ENCODE measurements around the gene GCH1. TPM values are rescaled to one million over a fixed set of nuclear protein-coding genes. Genes with fewer than 3 reads are reported as not detected.

GCH1 gene
- total and polyA plus RNA-seq, 4 donors: 7.2 to 44.9 (median 14.8) TPM

- WGBS, 2 donors: 94 to 96% methylated on average over 9 of the region's 9 CpGs
- Histone ChIP-seq H3K9me3 (ENCODE audit: control insufficient read depth in 4 of 4, insufficient read depth in 3 of 4, low read length in 3 of 4) (no peaks in the 10 kb centered on the region), H3K4me1 (ENCODE audit: control insufficient read depth in 5 of 5, insufficient read depth in 5 of 5, low read length in 5 of 5) (no peaks in the 10 kb centered on the region), H3K4me3 (no peak overlapping the region), H3K36me3 (ENCODE audit: control insufficient read depth in 4 of 4, insufficient read depth in 4 of 4, low read length in 4 of 4) (peaks cover 0 to 2% (median under 1%) of the 10 kb centered on the region in 4 donors), H3K9ac (ENCODE audit: insufficient read depth in 1 of 2, low read length in 2 of 2) (no peak overlapping the region), H3K27me3 (ENCODE audit: control insufficient read depth in 3 of 3, insufficient read depth in 3 of 3, low read length in 2 of 3) (no peaks in the 10 kb centered on the region), H3K27ac (ENCODE audit: low read depth in 1 of 2, low read length in 1 of 2) (no peak overlapping the region)
- no peak for DNase-seq
- no peak for ATAC-seq (ENCODE audit: insufficient read depth, low FRiP score)
- no peak for TF ChIP-seq CTCF (IDR thresholded peaks at IDR 0.05; ENCODE audit: control extremely low read depth, extremely low read depth)
These were observed 42.2 kb upstream of the GCH1 start for GRCh38 chr14:54944737-54945391.

GRCh38 chr14:54942913-54943312 lies 40.3 kb upstream of the GCH1 start:
- Histone ChIP-seq H3K9me3 (ENCODE audit: control insufficient read depth in 4 of 4, insufficient read depth in 3 of 4, low read length in 3 of 4) (no peaks in the 10 kb centered on the region), H3K27me3 (ENCODE audit: control insufficient read depth in 3 of 3, insufficient read depth in 3 of 3, low read length in 2 of 3) (no peaks in the 10 kb centered on the region), H3K4me1 (ENCODE audit: control insufficient read depth in 5 of 5, insufficient read depth in 5 of 5, low read length in 5 of 5) (no peaks in the 10 kb centered on the region), H3K9ac (ENCODE audit: insufficient read depth in 1 of 2, low read length in 2 of 2) (no peak overlapping the region), H3K36me3 (ENCODE audit: control insufficient read depth in 4 of 4, insufficient read depth in 4 of 4, low read length in 4 of 4) (peaks cover 0 to 1% (median under 1%) of the 10 kb centered on the region in 4 donors), H3K4me3 (no peak overlapping the region), H3K27ac (ENCODE audit: low read depth in 1 of 2, low read length in 1 of 2) (no peak overlapping the region)
- DNase-seq (no peak), ATAC-seq (ENCODE audit: insufficient read depth, low FRiP score) (no peak)
- 81 to 86% methylated on average over 4 of the region's 4 CpGs for WGBS, 2 donors
- TF ChIP-seq CTCF (IDR thresholded peaks at IDR 0.05; ENCODE audit: control extremely low read depth, extremely low read depth): no peak

- Histone ChIP-seq H3K27ac (ENCODE audit: low read depth in 1 of 2, low read length in 1 of 2) (no peak overlapping the region), H3K27me3 (ENCODE audit: control insufficient read depth in 3 of 3, insufficient read depth in 3 of 3, low read length in 2 of 3) (no peaks in the 10 kb centered on the region), H3K9ac (ENCODE audit: insufficient read depth in 1 of 2, low read length in 2 of 2) (no peak overlapping the region), H3K4me1 (ENCODE audit: control insufficient read depth in 5 of 5, insufficient read depth in 5 of 5, low read length in 5 of 5) (no peaks in the 10 kb centered on the region), H3K36me3 (ENCODE audit: control insufficient read depth in 4 of 4, insufficient read depth in 4 of 4, low read length in 4 of 4) (no peaks in the 10 kb centered on the region), H3K9me3 (ENCODE audit: control insufficient read depth in 4 of 4, insufficient read depth in 3 of 4, low read length in 3 of 4) (no peaks in the 10 kb centered on the region), H3K4me3 (no peak overlapping the region)
- no peak for ATAC-seq (ENCODE audit: insufficient read depth, low FRiP score)
- no peak for DNase-seq
- WGBS, 2 donors: 100% methylated on average over 1 of the region's 1 CpG
- TF ChIP-seq CTCF (IDR thresholded peaks at IDR 0.05; ENCODE audit: control extremely low read depth, extremely low read depth): no peak
These were observed 34.2 kb upstream of the GCH1 start for GRCh38 chr14:54936816-54937215.

- no peak overlapping the region for H3K27ac ChIP-seq (ENCODE audit: low read depth in 1 of 2, low read length in 1 of 2)
- DNase-seq (no peak), ATAC-seq (ENCODE audit: insufficient read depth, low FRiP score) (no peak)
- no peaks in the 10 kb centered on the region for H3K9me3 ChIP-seq (ENCODE audit: control insufficient read depth in 4 of 4, insufficient read depth in 3 of 4, low read length in 3 of 4)
- TF ChIP-seq CTCF (IDR thresholded peaks at IDR 0.05; ENCODE audit: control extremely low read depth, extremely low read depth): no peak
- no peaks in the 10 kb centered on the region for H3K36me3 ChIP-seq (ENCODE audit: control insufficient read depth in 4 of 4, insufficient read depth in 4 of 4, low read length in 4 of 4)
- H3K9ac ChIP-seq (ENCODE audit: insufficient read depth in 1 of 2, low read length in 2 of 2): no peak overlapping the region
- no peaks in the 10 kb centered on the region for H3K4me1 ChIP-seq (ENCODE audit: control insufficient read depth in 5 of 5, insufficient read depth in 5 of 5, low read length in 5 of 5)
- H3K27me3 ChIP-seq (ENCODE audit: control insufficient read depth in 3 of 3, insufficient read depth in 3 of 3, low read length in 2 of 3): no peaks in the 10 kb centered on the region
- 96 to 98% methylated on average over 5 of the region's 5 CpGs for WGBS, 2 donors
- no peak overlapping the region for H3K4me3 ChIP-seq
These were observed 33.3 kb upstream of the GCH1 start for GRCh38 chr14:54935958-54936357.
